H1 (cell line): ENCODE data around the gene ADRM1. TPM values are rescaled to one million over a fixed set of nuclear protein-coding genes. Genes with fewer than 3 reads are reported as not detected.

ENCODE experiments used
- CTCF ChIA-PET: fragments of 300-600 bp; sonication (Branson Sonifier 250); formaldehyde crosslinking; loops from one replicate; lab custom pipeline; 2021; ENCODE audit not compliant: partially characterized antibody; lab: Charles Lee
- POLR2A ChIA-PET: fragments of 300-600 bp; sonication (Branson Sonifier 250); formaldehyde crosslinking; loops from one replicate; lab custom pipeline; 2021; ENCODE audit warnings: inconsistent platforms; ENCODE audit not compliant: partially characterized antibody; lab: Charles Lee
- DNase-seq, 2 experiments: peaks; one replicate each; pipeline versions ENCODE4 v3.0.0 to v3.0.0-alpha.2; 2010 to 2022; ENCODE audit warnings: low spot score in 2 of 2, low read depth in 1 of 2, mixed read lengths in 1 of 2
- FAIRE-seq: peaks from 2 replicates; lab custom pipeline; 2011; peaks lifted over from hg19 to GRCh38; lab: Jason Lieb, UNC
- H2AFZ ChIP-seq: 2 replicates; pipeline ENCODE4 v1.8.1; 2012; ENCODE audit warnings: low read length, inconsistent platforms
- H2AK5ac ChIP-seq: 2 replicates; pipeline ENCODE4 v1.6.1; 2013; ENCODE audit warnings: low read depth, low read length
- H2BK120ac ChIP-seq: replicated peaks from 2 replicates; pipeline ENCODE3; 2013; ENCODE audit warnings: low read depth, low read length, inconsistent platforms
- H2BK12ac ChIP-seq: 2 replicates; pipeline ENCODE4 v1.6.1; 2013; ENCODE audit warnings: low read depth, low read length
- H2BK15ac ChIP-seq: 2 replicates; pipeline ENCODE4 v1.6.1; 2013; ENCODE audit warnings: low read length
- H2BK20ac ChIP-seq: 2 replicates; pipeline ENCODE4 v1.6.1; 2013; ENCODE audit warnings: low read length
- H2BK5ac ChIP-seq: 2 replicates; pipeline ENCODE4 v1.6.1; 2013; ENCODE audit warnings: low read depth, low read length
- H3K14ac ChIP-seq: 2 replicates; pipeline ENCODE4 v1.6.1; 2013; ENCODE audit warnings: inconsistent platforms; ENCODE audit not compliant: insufficient read length
- H3K18ac ChIP-seq: 2 replicates; pipeline ENCODE4 v1.6.1; 2013; ENCODE audit warnings: low read length; ENCODE audit errors: extremely low read depth
- H3K23ac ChIP-seq: 2 replicates; pipeline ENCODE4 v1.6.1; 2013; ENCODE audit warnings: inconsistent platforms; ENCODE audit not compliant: insufficient read length
- H3K23me2 ChIP-seq: 2 replicates; pipeline ENCODE4 v1.6.1; 2013; ENCODE audit warnings: low read depth, low read length
- H3K27ac ChIP-seq: 2 replicates; pipeline ENCODE4 v1.6.1; 2011; ENCODE audit warnings: low read depth, low read length, inconsistent platforms
- H3K27me3 ChIP-seq, 4 experiments: replicated peaks in 1 of 4; 1 replicate in 1 of 4; 2 replicates in 3 of 4; pipeline versions ENCODE4 v1.6.1 to v1.8.1; 2011 to 2013; ENCODE audit warnings: low read length in 3 of 4, mild to moderate bottlenecking in 3 of 4, inconsistent platforms in 2 of 4, mixed read lengths in 2 of 4, moderate library complexity in 1 of 4; ENCODE audit not compliant: control insufficient read depth in 3 of 4, insufficient read depth in 3 of 4; ENCODE audit errors: extremely low read depth in 1 of 4
- H3K36me3 ChIP-seq, 4 experiments: 2 replicates each; pipeline versions ENCODE4 v1.6.1 to v1.8.1; 2011 to 2013; ENCODE audit warnings: mild to moderate bottlenecking in 4 of 4, low read length in 3 of 4, moderate library complexity in 2 of 4, control low read depth in 1 of 4, inconsistent platforms in 1 of 4; ENCODE audit not compliant: insufficient read depth in 4 of 4, control insufficient read depth in 2 of 4
- H3K4ac ChIP-seq: replicated peaks from 2 replicates; pipeline ENCODE3; 2013; ENCODE audit warnings: low read length, low read depth, mixed read lengths, inconsistent platforms; ENCODE audit not compliant: insufficient read length
- H3K4me1 ChIP-seq, 4 experiments: replicated peaks in 1 of 4; 1 replicate in 1 of 4; 2 replicates in 3 of 4; pipeline versions ENCODE4 v1.6.1 to v1.8.1; 2011 to 2013; ENCODE audit warnings: low read length in 3 of 4, inconsistent platforms in 2 of 4, mixed read lengths in 1 of 4; ENCODE audit not compliant: insufficient read depth in 4 of 4, control insufficient read depth in 3 of 4
- H3K4me2 ChIP-seq, 2 experiments: 2 replicates each; pipeline versions ENCODE4 v1.6.1 to v1.8.1; 2011 to 2013; ENCODE audit warnings: low read depth in 2 of 2, low read length in 2 of 2, control low read depth in 1 of 2, inconsistent platforms in 1 of 2, mild to moderate bottlenecking in 1 of 2; ENCODE audit not compliant: insufficient read depth in 1 of 2
- H3K4me3 ChIP-seq, 4 experiments: fragments of 200-600, 300-600 bp in 1 of 4; sonication (generic), shearing (Covaris generic), sonication (Bioruptor Twin) in 1 of 4; 2 replicates each; pipeline versions ENCODE4 v1.5.1 to v1.8.1; 2011 to 2016; ENCODE audit warnings: low read length in 4 of 4, low read depth in 3 of 4, control low read depth in 2 of 4, inconsistent platforms in 2 of 4, mild to moderate bottlenecking in 2 of 4, mixed read lengths in 1 of 4, moderate library complexity in 1 of 4; ENCODE audit not compliant: insufficient read depth in 2 of 4; ENCODE audit errors: extremely low read depth in 1 of 4
- H3K56ac ChIP-seq: replicated peaks from 2 replicates; pipeline ENCODE3; 2013; ENCODE audit warnings: low read depth, mild to moderate bottlenecking, mixed read lengths, low read length, inconsistent platforms; ENCODE audit not compliant: insufficient read length
- H3K79me1 ChIP-seq: 2 replicates; pipeline ENCODE4 v1.6.1; 2013; ENCODE audit warnings: low read depth, low read length, control low read depth
- H3K79me2 ChIP-seq, 2 experiments: 2 replicates each; pipeline versions ENCODE4 v1.6.1 to v1.8.1; 2012 to 2013; ENCODE audit warnings: low read length in 2 of 2, mild to moderate bottlenecking in 2 of 2, inconsistent platforms in 1 of 2; ENCODE audit not compliant: insufficient read depth in 2 of 2, control insufficient read depth in 1 of 2
- H3K9ac ChIP-seq, 4 experiments: replicated peaks in 1 of 4; 1 replicate in 1 of 4; 2 replicates in 3 of 4; pipeline versions ENCODE4 v1.6.1 to v1.8.1; 2011 to 2013; ENCODE audit warnings: low read depth in 3 of 4, low read length in 3 of 4, control low read depth in 2 of 4, mild to moderate bottlenecking in 2 of 4, moderate library complexity in 2 of 4, inconsistent platforms in 1 of 4; ENCODE audit errors: extremely low read depth in 1 of 4
- H3K9me3 ChIP-seq, 2 experiments: 2 replicates each; pipeline versions ENCODE4 v1.6.1 to v1.8.1; 2012 to 2013; ENCODE audit warnings: mild to moderate bottlenecking in 2 of 2, moderate library complexity in 2 of 2, control low read depth in 1 of 2, inconsistent platforms in 1 of 2, low read depth in 1 of 2, low read length in 1 of 2, mixed read lengths in 1 of 2; ENCODE audit not compliant: insufficient read depth in 2 of 2
- H4K20me1 ChIP-seq, 2 experiments: replicated peaks in 1 of 2; 2 replicates each; pipeline versions ENCODE3 to v1.8.1; 2011 to 2013; ENCODE audit warnings: inconsistent platforms in 2 of 2, low read length in 2 of 2, mild to moderate bottlenecking in 1 of 2; ENCODE audit not compliant: insufficient read depth in 2 of 2, control insufficient read depth in 1 of 2
- H4K5ac ChIP-seq: 2 replicates; pipeline ENCODE4 v1.6.1; 2013; ENCODE audit warnings: low read length, low read depth, mixed read lengths, inconsistent platforms; ENCODE audit not compliant: insufficient read length
- H4K8ac ChIP-seq: 2 replicates; pipeline ENCODE4 v1.8.0; 2013; ENCODE audit warnings: mild to moderate bottlenecking, moderate library complexity, low read length, inconsistent platforms; ENCODE audit not compliant: insufficient read depth; ENCODE audit errors: extremely low read depth
- H4K91ac ChIP-seq: replicated peaks from 2 replicates; pipeline ENCODE3; 2013; ENCODE audit warnings: low read length, mixed read lengths, inconsistent platforms; ENCODE audit not compliant: insufficient read length
- CBX5 ChIP-seq: fragments of 300-800, 300-1000 bp; sonication (generic); IDR thresholded peaks from 2 replicates; pipeline ENCODE4 v1.7.1; 2016; ENCODE audit warnings: antibody characterized with exemption, low read length, low read depth
- CBX8 ChIP-seq: fragments of 300-800, 300-1000 bp; sonication (generic); IDR thresholded peaks from 2 replicates; pipeline ENCODE4 v1.7.1; 2016; ENCODE audit warnings: low read depth, low read length, borderline replicate concordance
- GABPA ChIP-seq: IDR thresholded peaks from 2 replicates; pipeline ENCODE4 v1.6.1; 2011; ENCODE audit warnings: mild to moderate bottlenecking, low read length, moderate library complexity, borderline replicate concordance; ENCODE audit not compliant: insufficient read depth
- POLR2A ChIP-seq, 2 experiments: IDR thresholded peaks; 1 replicate in 1 of 2; 2 replicates in 1 of 2; pipeline ENCODE4 v1.6.1; 2011; ENCODE audit warnings: low read depth in 2 of 2, low read length in 2 of 2, mild to moderate bottlenecking in 2 of 2; ENCODE audit errors: control extremely low read depth in 1 of 2
- POLR2AphosphoS5 ChIP-seq: IDR thresholded peaks from 2 replicates; pipeline ENCODE4 v1.6.1; 2011; ENCODE audit warnings: low read depth, low read length
- RFX5 ChIP-seq: IDR thresholded peaks from 2 replicates; pipeline ENCODE4 v1.6.1; 2011; ENCODE audit warnings: low read depth, low read length, improper control_type of control experiment, borderline replicate concordance
- SIN3A ChIP-seq, 2 experiments: IDR thresholded peaks in 1 of 2; conservative IDR thresholded peaks in 1 of 2; 2 replicates each; pipeline ENCODE4 v1.6.1; 2011 to 2012; ENCODE audit warnings: low read length in 2 of 2, improper control_type of control experiment in 1 of 2, low read depth in 1 of 2, mild to moderate bottlenecking in 1 of 2
- SIX5 ChIP-seq: IDR thresholded peaks from 2 replicates; pipeline ENCODE4 v1.6.1; 2011; ENCODE audit warnings: mild to moderate bottlenecking, low read depth, low read length
- ZNF274 ChIP-seq: IDR thresholded peaks from 2 replicates; pipeline ENCODE4 v1.7.0; 2012; ENCODE audit warnings: low read length, borderline replicate concordance; ENCODE audit errors: extremely low read depth
- WGBS, 2 experiments: shearing (Covaris generic) in 1 of 2; methylation state at CpG; one replicate each; pipeline versions ENCODE4 v1.1.6 to v1.1.7; 2013 to 2015; ENCODE audit warnings: low lambda C conversion rate in 2 of 2, mixed read lengths in 2 of 2, inconsistent platforms in 1 of 2, low coverage in 1 of 2, missing lambda C conversion rate in 1 of 2; ENCODE audit not compliant: insufficient replicate concordance in 2 of 2, insufficient coverage in 1 of 2, insufficient read length in 1 of 2; ENCODE audit errors: extremely low coverage in 1 of 2, missing lambda C conversion rate in 1 of 2; 5-methylcytosine and 5-hydroxymethylcytosine counted together
- polyA plus RNA-seq, 7 experiments: library from polyadenylated mRNA; depleted of rRNA in 3 of 7; stranded (reverse) in 5 of 7; unstranded in 2 of 7; fragments of >200 nt in 5 of 7; fragments of 200-250 nt in 2 of 7; gene quantifications; 1 replicate in 5 of 7; 2 replicates in 1 of 7; 4 replicates in 1 of 7; pipeline versions ENCODE4 v1.2.1 to v1.2.3, GENCODE V29; 2011 to 2013; ENCODE audit warnings: missing spikeins in 2 of 7, mixed read lengths in 2 of 7
- total RNA-seq: library from RNA; stranded (reverse); fragmentation: NEBNext Ultra II Directional; extraction: Animal tissue kit (Norgen Biotek cat#: 25700); gene quantifications from 2 replicates; pipeline ENCODE4 v1.2.1, GENCODE V29; 2021

ADRM1 gene
- total and polyA plus RNA-seq, 2 of the 8 experiments (the other 6 are each of a cell fraction or from before 2014, with no cell fraction given), result 126 to 214 TPM

- CTCF ChIA-PET, result interaction anchor here (1.0 to 3.2 kb wide), 7 partner anchors 19 to 96 kb away, joined by 3 to 15 read pairs (median 5); no protein-coding TSS in a partner anchor
- Histone ChIP-seq H3K4me2 (no peak overlapping the region), H4K20me1 (peaks cover 34 to 54% of the 10 kb centered on the region in 2 experiments), H2AK5ac (no peak overlapping the region), H3K4ac (no peak overlapping the region), H4K91ac (no peak overlapping the region), H3K18ac (no peak overlapping the region), H3K4me1 (peaks cover 0 to 9% (median 4%) of the 10 kb centered on the region in 4 experiments; a peak in 5 of 7 replicates), H3K79me1 (peaks cover 13% of the 10 kb centered on the region), H2AFZ (no peak overlapping the region), H4K5ac (no peak overlapping the region), H3K56ac (no peak overlapping the region), H3K27ac (no peak overlapping the region), H3K36me3 (peaks cover 30 to 77% (median 61%) of the 10 kb centered on the region in 4 experiments), H3K23ac (no peak overlapping the region), H2BK15ac (no peak overlapping the region), H3K79me2 (peaks cover 18 to 31% of the 10 kb centered on the region in 2 experiments; a peak in 3 of 4 replicates), H3K23me2 (peaks cover 8% of the 10 kb centered on the region; the same call in 1 of the 2 replicates), H3K4me3 (no peak overlapping the region), H3K9me3 (no peaks in the 10 kb centered on the region), H2BK12ac (no peak overlapping the region), H2BK20ac (no peak overlapping the region), H4K8ac (peak overlapping the region; percentile 79), H2BK120ac (no peak overlapping the region), H3K14ac (no peak overlapping the region), H3K9ac (no peak overlapping the region), H2BK5ac (0 out of 2 replicates have a peak overlapping the region, but pooled peaks have one; percentile 16), H3K27me3 (no peaks in the 10 kb centered on the region)
- FAIRE-seq (no peak), DNase-seq (no peak)
- 95% methylated on average over 40 of the region's 42 CpGs; no CpG with 5 or more reads in 1 of the 2 experiments for WGBS, 2 experiments
- POLR2A ChIA-PET, result interaction anchor here (0.9 to 14.6 kb wide), 13 partner anchors 8 to 81 kb away, joined by 3 to 170 read pairs (median 15); partner anchors contain the start of genes LAMA5 and RPS21
- TF ChIP-seq GABPA, result no peak
- peak in 1 of 2 experiments; percentile 43; a peak in 1 of 3 replicates for TF ChIP-seq POLR2A (IDR thresholded peaks at IDR 0.05; ENCODE audit: control extremely low read depth in 1 of 2, low read depth in 2 of 2, low read length in 2 of 2)
- TF ChIP-seq RFX5, result no peak
- TF ChIP-seq SIN3A (conservative IDR thresholded peaks at IDR 0.05 in 1 of 2, IDR thresholded peaks at IDR 0.05 in 1 of 2; ENCODE audit: low read depth in 1 of 2, low read length in 2 of 2), result no peak
- no peak for TF ChIP-seq SIX5
- no peak for TF ChIP-seq CBX5
- TF ChIP-seq ZNF274, result no peak
- TF ChIP-seq CBX8, result no peak
- TF ChIP-seq POLR2AphosphoS5, result peak; percentile 47
Observed at GRCh38 chr20:62307226-62308101, 4.7 kb downstream of the ADRM1 start.
